Measurements from ENCODE around the gene PRCP. TPM values are rescaled to one million over a fixed set of nuclear protein-coding genes. Genes with fewer than 3 reads are reported as not detected.

The PRCP gene
- total RNA-seq, 2 experiments from 2014 or later, result 21.8 to 29.9 TPM

- intact Hi-C loops (cut with micrococcal nuclease), result no loop called here
Observed at GRCh38 chr11:82842019-82842418, 58.2 kb downstream of the PRCP start.

GRCh38 chr11:82837650-82838049, 62.6 kb downstream of the PRCP start:
- no peak overlapping the region for H3K27ac Mint-ChIP-seq
- ChIA-PET POLR2A (no interaction called here), CTCF (no interaction called here)
- H3K9me3 Mint-ChIP-seq, result no peaks in the 10 kb centered on the region
- no peaks in the 10 kb centered on the region for H3K27me3 Mint-ChIP-seq
- TF ChIP-seq CTCF (IDR thresholded peaks at IDR 0.05), result no peak
- H3K4me1 Mint-ChIP-seq (ENCODE audit: low read depth), result no peaks in the 10 kb centered on the region
- H3K36me3 Mint-ChIP-seq (ENCODE audit: low read depth), result peaks cover 35% of the 10 kb centered on the region
- DNase-seq, result no peak
- intact Hi-C loops (cut with micrococcal nuclease), result no loop called here
- no peak overlapping the region for H3K4me3 Mint-ChIP-seq
- no peak for ATAC-seq

More at GRCh38 chr11:82842019-82842418, 58.2 kb downstream of the PRCP start:
- DNase-seq, result no peak
- Mint-ChIP-seq H3K4me3 (no peak overlapping the region), H3K4me1 (ENCODE audit: low read depth) (peaks cover 2% of the 10 kb centered on the region), H3K27me3 (no peaks in the 10 kb centered on the region), H3K27ac (no peak overlapping the region), H3K36me3 (ENCODE audit: low read depth) (peaks cover 4% of the 10 kb centered on the region), H3K9me3 (no peaks in the 10 kb centered on the region)
- POLR2A ChIA-PET, result no interaction called here
- no peak for TF ChIP-seq CTCF (IDR thresholded peaks at IDR 0.05)
- no peak for ATAC-seq
- CTCF ChIA-PET, result interaction anchor here (1.1 to 1.8 kb wide), 3 partner anchors 26 to 124 kb away, joined by 3 to 6 read pairs (median 3); no protein-coding TSS in a partner anchor

- ATAC-seq (no peak), DNase-seq (no peak)
- intact Hi-C loops (cut with micrococcal nuclease), result no loop called here
- ChIA-PET POLR2A (no interaction called here), CTCF (interaction anchor here (1.2 kb wide), 1 partner anchor 57 kb away, joined by 3 read pairs; no protein-coding TSS in a partner anchor)
- no peaks in the 10 kb centered on the region for H3K27me3 Mint-ChIP-seq
- TF ChIP-seq CTCF (IDR thresholded peaks at IDR 0.05), result no peak
- no peaks in the 10 kb centered on the region for H3K4me1 Mint-ChIP-seq (ENCODE audit: low read depth)
- no peak overlapping the region for H3K4me3 Mint-ChIP-seq
- H3K9me3 Mint-ChIP-seq, result no peaks in the 10 kb centered on the region
- H3K27ac Mint-ChIP-seq, result no peak overlapping the region
- H3K36me3 Mint-ChIP-seq (ENCODE audit: low read depth), result peaks cover 38% of the 10 kb centered on the region
Observed at GRCh38 chr11:82832983-82833382, 67.2 kb downstream of the PRCP start.

GRCh38 chr11:82831364-82831763, 68.9 kb downstream of the PRCP start:
- H3K27me3 Mint-ChIP-seq, result no peaks in the 10 kb centered on the region
- H3K27ac Mint-ChIP-seq, result no peak overlapping the region
- H3K4me3 Mint-ChIP-seq, result no peak overlapping the region
- no peaks in the 10 kb centered on the region for H3K4me1 Mint-ChIP-seq (ENCODE audit: low read depth)
- H3K36me3 Mint-ChIP-seq (ENCODE audit: low read depth), result peaks cover 35% of the 10 kb centered on the region
- ATAC-seq (no peak), DNase-seq (no peak)
- no peaks in the 10 kb centered on the region for H3K9me3 Mint-ChIP-seq
- no peak for TF ChIP-seq CTCF (IDR thresholded peaks at IDR 0.05)
- intact Hi-C loops (cut with micrococcal nuclease), result no loop called here
- CTCF ChIA-PET, result interaction anchor here (0.8 kb wide), 1 partner anchor 15 kb away, joined by 3 read pairs; no protein-coding TSS in a partner anchor
- POLR2A ChIA-PET, result no interaction called here

- ATAC-seq (no peak), DNase-seq (no peak)
- POLR2A ChIA-PET, result no interaction called here
- Mint-ChIP-seq H3K27me3 (no peaks in the 10 kb centered on the region), H3K4me1 (ENCODE audit: low read depth) (no peaks in the 10 kb centered on the region), H3K4me3 (no peak overlapping the region), H3K36me3 (ENCODE audit: low read depth) (peaks cover 30% of the 10 kb centered on the region), H3K27ac (no peak overlapping the region), H3K9me3 (no peaks in the 10 kb centered on the region)
- CTCF ChIA-PET, result interaction anchor here (0.8 kb wide), 1 partner anchor 15 kb away, joined by 3 read pairs; no protein-coding TSS in a partner anchor
- no peak for TF ChIP-seq CTCF (IDR thresholded peaks at IDR 0.05)
- intact Hi-C loops (cut with micrococcal nuclease), result no loop called here
Observed at GRCh38 chr11:82830746-82831145, 69.5 kb downstream of the PRCP start.

Data from activated CD8-positive, alpha-beta T cell treated with anti-CD3 and anti-CD28 coated beads for 36 hours (primary cell).